Sigmoid colon (tissue), 7 donors: ENCODE measurements around the gene SNX24. TPM values are rescaled to one million over a fixed set of nuclear protein-coding genes. Genes with fewer than 3 reads are reported as not detected.

Source experiments
- DNase-seq: peaks from one replicate; pipeline ENCODE4 v3.0.0-alpha.2; 2019
- H3K27ac ChIP-seq, 4 donors: fragments of 200-600 bp; sonication (generic); one replicate each; pipeline ENCODE4 v1.5.1; 2016 to 2019; ENCODE audit warnings: mild to moderate bottlenecking in 1 of 4
- H3K27me3 ChIP-seq, 3 donors: fragments of 200-600 bp; sonication (generic); one replicate each; pipeline ENCODE4 v1.5.1; 2019; ENCODE audit warnings: mild to moderate bottlenecking in 1 of 3
- H3K36me3 ChIP-seq, 4 donors: fragments of 200-600 bp; sonication (generic); one replicate each; pipeline ENCODE4 v1.5.1; 2016 to 2019
- H3K4me1 ChIP-seq, 4 donors: fragments of 200-600 bp; sonication (generic); one replicate each; pipeline ENCODE4 v1.5.1; 2017 to 2019
- H3K4me3 ChIP-seq, 4 donors: fragments of 200-600 bp; sonication (generic); one replicate each; pipeline ENCODE4 v1.5.1; 2017 to 2019; ENCODE audit warnings: mild to moderate bottlenecking in 2 of 4, moderate library complexity in 1 of 4
- H3K9me3 ChIP-seq, 4 donors: fragments of 200-600 bp in 3 of 4; sonication (generic) in 3 of 4; one replicate each; pipeline versions ENCODE4 v1.5.1 to v1.6.1; 2013 to 2019
- EP300 ChIP-seq, 4 donors: sonication (generic); formaldehyde crosslinking; IDR thresholded peaks; one replicate each; pipeline ENCODE4 v1.6.1; 2017; ENCODE audit warnings: antibody characterized with exemption in 4 of 4
- POLR2A ChIP-seq, 2 donors: fragments of 450-650 bp; IDR thresholded peaks; one replicate each; pipeline ENCODE4 v1.6.1; 2016; ENCODE audit warnings: antibody characterized with exemption in 2 of 2, mild to moderate bottlenecking in 2 of 2, moderate library complexity in 2 of 2
- POLR2AphosphoS5 ChIP-seq, 4 donors: sonication (generic); formaldehyde crosslinking; IDR thresholded peaks; one replicate each; pipeline ENCODE4 v1.6.1; 2017; ENCODE audit warnings: antibody characterized with exemption in 4 of 4
- WGBS, 2 donors: extraction: QIAGEN DNeasy Blood & Tissue Kit; methylation state at CpG; one replicate each; pipeline ENCODE4 v1.1.7; 2013; 5-methylcytosine and 5-hydroxymethylcytosine counted together
- intact Hi-C: fragments of 100-400 bp; cut with DNase I; formaldehyde crosslinking; loops from one replicate; pipeline ENCODE4 v1.15.1; 2023
- polyA plus RNA-seq, 3 donors: library from polyadenylated mRNA; stranded (reverse); fragments of 200-250 nt; gene quantifications; one replicate each; pipeline ENCODE4 v1.2.3, GENCODE V29; 2013
- total RNA-seq, 4 donors: library from RNA; depleted of rRNA; stranded (reverse); fragments of >200 nt; gene quantifications; one replicate each; pipeline ENCODE4 v1.1.0, GENCODE V29; 2016
- TF ChIP-seq, protein P1 (sequence below), 4 experiments: fragments of 450-650 bp in 3 of 4; fragments of 200-600 bp in 1 of 4; IDR thresholded peaks; one replicate each; pipeline ENCODE4 v1.5.1; 2016 to 2019; ENCODE audit warnings: antibody characterized with exemption in 4 of 4, mild to moderate bottlenecking in 3 of 4, moderate library complexity in 2 of 4
- donor health status: healthy with polysubstance abuse.
- donor health status: Bipolar disorder and iron deficiency.
- donor health status: healthy.

SNX24 gene
- total and polyA plus RNA-seq, 7 donors, result 7.3 to 28.2 (median 10.7) TPM

- H3K9me3 ChIP-seq, result no peaks in the 10 kb centered on the region
- no peaks in the 10 kb centered on the region for H3K4me1 ChIP-seq
- 87 to 88% methylated on average over 4 of the region's 4 CpGs for WGBS, 2 donors
- H3K4me3 ChIP-seq, result no peak overlapping the region
- TF ChIP-seq POLR2A (IDR thresholded peaks at IDR 0.05), result no peak
- TF ChIP-seq EP300 (IDR thresholded peaks at IDR 0.05), result no peak
- TF ChIP-seq, protein P1, sequence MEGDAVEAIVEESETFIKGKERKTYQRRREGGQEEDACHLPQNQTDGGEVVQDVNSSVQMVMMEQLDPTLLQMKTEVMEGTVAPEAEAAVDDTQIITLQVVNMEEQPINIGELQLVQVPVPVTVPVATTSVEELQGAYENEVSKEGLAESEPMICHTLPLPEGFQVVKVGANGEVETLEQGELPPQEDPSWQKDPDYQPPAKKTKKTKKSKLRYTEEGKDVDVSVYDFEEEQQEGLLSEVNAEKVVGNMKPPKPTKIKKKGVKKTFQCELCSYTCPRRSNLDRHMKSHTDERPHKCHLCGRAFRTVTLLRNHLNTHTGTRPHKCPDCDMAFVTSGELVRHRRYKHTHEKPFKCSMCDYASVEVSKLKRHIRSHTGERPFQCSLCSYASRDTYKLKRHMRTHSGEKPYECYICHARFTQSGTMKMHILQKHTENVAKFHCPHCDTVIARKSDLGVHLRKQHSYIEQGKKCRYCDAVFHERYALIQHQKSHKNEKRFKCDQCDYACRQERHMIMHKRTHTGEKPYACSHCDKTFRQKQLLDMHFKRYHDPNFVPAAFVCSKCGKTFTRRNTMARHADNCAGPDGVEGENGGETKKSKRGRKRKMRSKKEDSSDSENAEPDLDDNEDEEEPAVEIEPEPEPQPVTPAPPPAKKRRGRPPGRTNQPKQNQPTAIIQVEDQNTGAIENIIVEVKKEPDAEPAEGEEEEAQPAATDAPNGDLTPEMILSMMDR (IDR thresholded peaks at IDR 0.05), result no peak
- TF ChIP-seq POLR2AphosphoS5 (IDR thresholded peaks at IDR 0.05), result no peak
- intact Hi-C loops, result no loop called here
- H3K27ac ChIP-seq, result no peak overlapping the region
- DNase-seq, result no peak
- H3K27me3 ChIP-seq, result no peaks in the 10 kb centered on the region
- H3K36me3 ChIP-seq, result no peaks in the 10 kb centered on the region
Observed at GRCh38 chr5:122985006-122985700, 139.7 kb downstream of the SNX24 start.

GRCh38 chr5:122985954-122986721 is 140.7 kb downstream of the SNX24 start:
- 86 to 92% methylated on average over 2 of the region's 2 CpGs for WGBS, 2 donors
- intact Hi-C loops, result no loop called here

DNA sequence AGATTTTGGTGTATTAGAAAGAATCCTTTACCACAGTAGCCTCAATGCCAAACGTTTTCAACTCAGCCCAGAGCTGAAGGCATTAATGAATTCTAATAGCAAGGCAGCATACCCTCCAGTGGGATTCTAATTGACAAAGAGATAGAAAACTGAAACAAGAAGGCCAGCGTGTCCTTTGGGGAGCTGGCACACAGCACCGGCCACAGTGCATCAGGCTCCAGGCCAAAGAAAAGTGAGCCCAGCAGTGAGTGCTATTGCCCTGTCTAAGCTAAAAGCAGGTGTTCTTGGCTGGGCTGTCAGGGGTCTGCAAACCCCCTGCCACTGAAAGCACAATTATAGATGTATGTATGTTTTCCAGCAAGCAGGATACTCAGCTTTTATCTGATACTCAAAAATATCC is 150.7 kb downstream of the SNX24 start:
- intact Hi-C loops, result no loop called here
- no peak for TF ChIP-seq POLR2AphosphoS5 (IDR thresholded peaks at IDR 0.05)
- TF ChIP-seq, protein P1 (IDR thresholded peaks at IDR 0.05), result no peak
- no peak for TF ChIP-seq EP300 (IDR thresholded peaks at IDR 0.05)
- H3K27me3 ChIP-seq, result no peaks in the 10 kb centered on the region
- H3K27ac ChIP-seq, result no peak overlapping the region
- no peak for DNase-seq
- H3K36me3 ChIP-seq, result peaks cover 0 to 4% (median 0%) of the 10 kb centered on the region in 4 donors
- no peaks in the 10 kb centered on the region for H3K4me1 ChIP-seq
- no peak overlapping the region for H3K4me3 ChIP-seq
- no peaks in the 10 kb centered on the region for H3K9me3 ChIP-seq
- WGBS, 2 donors, result 85 to 92% methylated on average over 3 of the region's 3 CpGs

More at GRCh38 chr5:122985954-122986721, 140.7 kb downstream of the SNX24 start:
- no peaks in the 10 kb centered on the region for H3K4me1 ChIP-seq
- no peak for TF ChIP-seq POLR2A (IDR thresholded peaks at IDR 0.05)
- TF ChIP-seq POLR2AphosphoS5 (IDR thresholded peaks at IDR 0.05), result no peak
- TF ChIP-seq, protein P1 (IDR thresholded peaks at IDR 0.05), result no peak
- TF ChIP-seq EP300 (IDR thresholded peaks at IDR 0.05), result no peak
- no peak overlapping the region for H3K4me3 ChIP-seq
- H3K36me3 ChIP-seq, result no peaks in the 10 kb centered on the region
- no peaks in the 10 kb centered on the region for H3K27me3 ChIP-seq
- H3K27ac ChIP-seq, result no peak overlapping the region
- no peaks in the 10 kb centered on the region for H3K9me3 ChIP-seq
- no peak for DNase-seq

- Histone ChIP-seq H3K36me3 (peaks cover 0 to 4% (median 0%) of the 10 kb centered on the region in 4 donors), H3K27ac (no peak overlapping the region), H3K4me3 (no peak overlapping the region), H3K9me3 (no peaks in the 10 kb centered on the region), H3K27me3 (no peaks in the 10 kb centered on the region), H3K4me1 (no peaks in the 10 kb centered on the region)
- intact Hi-C loops, result no loop called here
- 71 to 87% methylated on average over 7 of the region's 7 CpGs for WGBS, 2 donors
- DNase-seq, result no peak
- TF ChIP-seq, protein P1 (IDR thresholded peaks at IDR 0.05), result no peak
- TF ChIP-seq EP300 (IDR thresholded peaks at IDR 0.05), result no peak
- TF ChIP-seq POLR2A (IDR thresholded peaks at IDR 0.05), result no peak
- TF ChIP-seq POLR2AphosphoS5 (IDR thresholded peaks at IDR 0.05), result no peak
Observed at GRCh38 chr5:122997294-122997693, 151.9 kb downstream of the SNX24 start.
